SU-DHL-6 (cell line): Measurements from ENCODE around the gene INPP5A.

Experiments used
- H2AFZ ChIP-seq: fragments of 200-600 bp; sonication (generic); 2 replicates; pipeline ENCODE4 v1.6.1; 2014; ENCODE audit warnings: low read depth, mild to moderate bottlenecking, moderate library complexity, mixed read lengths, antibody characterized with exemption, low read length; ENCODE audit not compliant: severe bottlenecking
- H3F3A ChIP-seq: fragments of 200-600 bp; shearing (Covaris generic); 2 replicates; pipeline ENCODE4 v1.6.0; 2016; ENCODE audit warnings: antibody characterized with exemption, mild to moderate bottlenecking; ENCODE audit not compliant: insufficient read depth
- H3K27ac ChIP-seq: fragments of 200-600 bp; sonication (generic); 2 replicates; pipeline ENCODE4 v1.5.1; 2016; ENCODE audit warnings: low read depth, mild to moderate bottlenecking, low read length, moderate library complexity, mixed read lengths
- H3K27me3 ChIP-seq: fragments of 200-600 bp; sonication (generic), shearing (Covaris generic); 2 replicates; pipeline ENCODE4 v1.6.0; 2014; ENCODE audit warnings: mild to moderate bottlenecking, low read length
- H3K36me3 ChIP-seq: fragments of 200-600 bp; sonication (generic); 2 replicates; pipeline ENCODE4 v1.6.1; 2014; ENCODE audit warnings: mild to moderate bottlenecking, low read length, mixed read lengths
- H3K4me2 ChIP-seq: fragments of 300-600, 200-600 bp; shearing (Covaris generic), sonication (generic); 2 replicates; pipeline ENCODE4 v1.6.0; 2014; ENCODE audit warnings: low read length, low read depth, mild to moderate bottlenecking; ENCODE audit not compliant: poor library complexity, severe bottlenecking
- H3K4me3 ChIP-seq: fragments of 200-600 bp; sonication (generic); 2 replicates; pipeline ENCODE4 v1.5.1; 2014; ENCODE audit warnings: antibody characterized with exemption, low read length, mild to moderate bottlenecking, mixed read lengths; ENCODE audit not compliant: insufficient read depth, poor library complexity, severe bottlenecking
- H3K79me2 ChIP-seq: fragments of 200-600 bp; sonication (generic); 2 replicates; pipeline ENCODE4 v1.6.1; 2014; ENCODE audit warnings: mild to moderate bottlenecking, low read length, moderate library complexity; ENCODE audit not compliant: insufficient read depth
- H3K9ac ChIP-seq: fragments of 200-600 bp; sonication (generic); 2 replicates; pipeline ENCODE4 v1.7.0; 2014; ENCODE audit warnings: mild to moderate bottlenecking, low read length
- H3K9me2 ChIP-seq: fragments of 200-600 bp; sonication (generic); replicated peaks from 2 replicates; pipeline ENCODE4 v1.6.1; 2014; ENCODE audit warnings: low read length; ENCODE audit not compliant: insufficient read depth
- H3K9me3 ChIP-seq: fragments of 200-600 bp; sonication (generic); 2 replicates; pipeline ENCODE4 v1.6.1; 2014; ENCODE audit warnings: low read length, mixed read lengths; ENCODE audit not compliant: insufficient read depth
- H4K20me1 ChIP-seq: fragments of 200-600 bp; sonication (generic); 2 replicates; pipeline ENCODE4 v1.6.1; 2014; ENCODE audit warnings: low read depth, mild to moderate bottlenecking, antibody characterized with exemption, low read length, moderate library complexity, mixed read lengths
- CTCF ChIP-seq: fragments of 200-600 bp; sonication (generic); IDR thresholded peaks from one replicate; pipeline ENCODE4 v1.5.1; 2017; ENCODE audit warnings: antibody characterized with exemption, mild to moderate bottlenecking, low read length, moderate library complexity; ENCODE audit not compliant: insufficient read depth, poor library complexity, severe bottlenecking
- EZH2phosphoT487 ChIP-seq: fragments of 200-600 bp; sonication (generic), shearing (Covaris generic); conservative IDR thresholded peaks from 2 replicates; pipeline ENCODE4 v1.6.1; 2018; ENCODE audit warnings: mild to moderate bottlenecking, antibody characterized with exemption, low read length, moderate library complexity, mixed read lengths

INPP5A gene

GRCh38 chr10:132556994-132557441, 19.4 kb downstream of the INPP5A start:
- Histone ChIP-seq H3K9me2 (no peaks in the 10 kb centered on the region), H3K36me3 (no peaks in the 10 kb centered on the region), H3K9ac (no peak overlapping the region), H3K4me2 (no peak overlapping the region), H2AFZ (no peak overlapping the region), H3K27me3 (no peaks in the 10 kb centered on the region), H3K4me3 (no peak overlapping the region), H3K79me2 (no peaks in the 10 kb centered on the region), H3K27ac (no peak overlapping the region), H3F3A (no peaks in the 10 kb centered on the region), H4K20me1 (no peaks in the 10 kb centered on the region), H3K9me3 (no peaks in the 10 kb centered on the region)
- TF ChIP-seq EZH2phosphoT487: no peak
- no peak for TF ChIP-seq CTCF

GRCh38 chr10:132557696-132558515, 20.3 kb downstream of the INPP5A start:
- Histone ChIP-seq H3F3A (no peaks in the 10 kb centered on the region), H3K4me3 (no peak overlapping the region), H3K36me3 (no peaks in the 10 kb centered on the region), H3K9me2 (no peaks in the 10 kb centered on the region), H2AFZ (no peak overlapping the region), H3K9me3 (no peaks in the 10 kb centered on the region), H3K9ac (no peak overlapping the region), H4K20me1 (no peaks in the 10 kb centered on the region), H3K27me3 (no peaks in the 10 kb centered on the region), H3K79me2 (no peaks in the 10 kb centered on the region), H3K4me2 (no peak overlapping the region), H3K27ac (no peak overlapping the region)
- TF ChIP-seq EZH2phosphoT487 (no peak), CTCF (no peak)

- Histone ChIP-seq H3K79me2 (no peaks in the 10 kb centered on the region), H3K27me3 (no peaks in the 10 kb centered on the region), H4K20me1 (no peaks in the 10 kb centered on the region), H3K9me3 (no peaks in the 10 kb centered on the region), H3F3A (no peaks in the 10 kb centered on the region), H3K9ac (no peak overlapping the region), H3K4me3 (no peak overlapping the region), H3K9me2 (no peaks in the 10 kb centered on the region), H3K36me3 (no peaks in the 10 kb centered on the region), H2AFZ (no peak overlapping the region), H3K27ac (no peak overlapping the region), H3K4me2 (no peak overlapping the region)
- TF ChIP-seq CTCF (no peak), EZH2phosphoT487 (no peak)
Measured at GRCh38 chr10:132558516-132559413, 21.2 kb downstream of the INPP5A start.
